CD1c-positive myeloid dendritic cell (primary cell): ENCODE measurements around the gene COL4A5.

ENCODE experiments used
- DNase-seq: peaks from one replicate; pipeline ENCODE4 v3.0.0-alpha.2; 2016; ENCODE audit errors: extremely low spot score

Gene COL4A5

GRCh38 chrX:108640817-108641216, 201.2 kb downstream of the COL4A5 start:
- DNase-seq, result no peak

- no peak for DNase-seq
Observed at GRCh38 chrX:108641589-108642272, 202.1 kb downstream of the COL4A5 start.

GRCh38 chrX:108642273-108642628, 202.6 kb downstream of the COL4A5 start:
- DNase-seq, result no peak

DNA sequence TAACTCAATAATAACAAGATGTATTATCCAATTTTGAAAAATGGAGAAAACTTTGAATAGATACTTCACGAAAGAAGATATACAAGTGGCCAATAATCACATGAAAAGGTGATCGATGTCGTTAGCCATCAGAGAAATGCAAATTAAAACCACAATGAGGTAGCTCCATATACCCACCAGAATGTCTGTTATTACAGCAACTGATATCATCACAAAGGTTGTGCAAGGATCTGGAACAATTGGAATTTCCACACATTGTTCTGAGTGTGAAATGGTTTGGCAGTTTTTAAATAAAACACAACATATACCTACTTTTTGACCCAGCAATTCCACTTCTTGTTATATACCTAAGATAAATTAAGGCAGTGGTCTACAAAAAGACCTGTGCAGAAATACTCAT, 225.1 kb downstream of the COL4A5 start:
- DNase-seq, result no peak

DNA sequence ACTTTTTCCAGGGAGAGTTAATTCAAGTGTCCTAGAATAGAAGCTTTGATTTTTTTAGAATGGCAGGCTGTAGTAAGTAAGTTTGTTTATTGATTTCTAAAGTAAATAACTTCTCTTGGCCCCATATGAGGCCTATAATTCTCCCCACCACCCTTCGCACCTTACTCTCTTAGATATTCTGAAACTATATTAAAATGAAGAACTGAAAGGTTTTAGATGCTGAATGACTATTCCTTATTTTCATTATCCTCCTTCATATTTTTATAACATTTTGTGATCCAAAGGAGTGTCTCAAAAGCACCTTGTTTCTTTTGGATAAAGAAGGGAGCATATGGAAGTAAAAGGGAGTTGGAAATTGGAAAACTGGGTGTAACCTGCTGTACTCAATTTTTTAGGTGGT, 226.5 kb downstream of the COL4A5 start:
- no peak for DNase-seq

DNA sequence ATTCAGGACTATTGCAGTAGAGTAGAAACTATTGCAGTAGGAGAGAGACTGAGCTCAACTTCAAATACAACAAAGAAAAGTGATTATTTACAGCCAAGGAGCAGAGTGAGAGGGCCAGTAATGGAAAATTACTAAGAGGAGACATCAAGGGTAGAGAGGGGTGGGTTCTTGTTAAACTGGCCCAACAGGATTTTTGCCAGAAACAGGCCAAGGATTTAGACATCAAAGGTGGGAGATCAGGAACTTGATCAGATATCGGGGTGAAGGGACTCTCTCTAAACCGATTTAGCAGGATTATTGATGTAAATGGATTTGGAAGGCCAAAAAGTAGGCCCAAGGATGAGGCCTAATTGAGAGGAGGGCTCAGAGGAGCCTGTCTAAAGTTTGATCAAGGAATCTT, 231.9 kb downstream of the COL4A5 start:
- no peak for DNase-seq

- no peak for DNase-seq
Observed at GRCh38 chrX:108696690-108697089, 257.1 kb downstream of the COL4A5 start.

GRCh38 chrX:108699368-108699767, 259.7 kb downstream of the COL4A5 start:
- peak; percentile 13 for DNase-seq

GRCh38 chrX:108701633-108702032, 262.0 kb downstream of the COL4A5 start:
- DNase-seq, result no peak

DNA sequence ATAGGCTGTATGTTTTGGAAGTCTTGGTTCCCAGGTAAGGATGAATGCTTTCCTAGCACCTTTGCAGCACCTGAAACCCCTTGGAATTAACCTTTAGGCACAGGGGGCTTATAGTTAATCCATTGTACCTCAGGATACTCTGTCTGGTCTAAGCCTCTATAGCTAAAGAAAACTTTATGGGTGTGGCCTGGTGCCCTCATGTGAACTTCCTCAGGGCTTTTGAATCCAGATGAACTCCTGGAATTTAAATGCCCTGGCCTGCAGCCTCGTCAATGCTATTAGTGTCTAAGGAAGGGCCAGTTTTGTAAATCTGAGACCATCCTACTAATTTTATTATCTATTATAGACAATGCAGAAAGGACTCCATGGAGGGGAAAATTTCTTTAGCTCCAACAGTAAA, 262.9 kb downstream of the COL4A5 start:
- no peak for DNase-seq

- no peak for DNase-seq
Observed at GRCh38 chrX:108704839-108705238, 265.2 kb downstream of the COL4A5 start.

DNA sequence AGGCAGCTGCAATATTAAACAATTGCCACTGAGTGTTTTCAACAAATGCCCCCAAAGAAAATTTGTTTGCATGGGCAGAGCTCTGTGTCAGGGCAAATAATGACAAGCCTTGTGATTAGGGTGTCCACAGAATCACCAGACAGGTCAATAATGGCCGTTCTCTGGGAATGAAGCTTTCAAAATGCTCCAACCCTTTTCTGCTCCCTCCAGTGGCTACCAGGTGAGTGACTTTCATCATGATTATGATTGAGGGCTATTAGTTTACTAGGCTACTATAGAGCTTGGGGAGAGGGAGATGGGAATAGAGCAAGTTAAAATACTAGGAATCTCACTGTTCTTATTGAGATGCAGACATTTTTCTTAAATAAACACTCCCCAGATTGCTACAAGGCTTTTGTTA, 273.2 kb downstream of the COL4A5 start:
- no peak for DNase-seq

- DNase-seq, result no peak
Observed at GRCh38 chrX:108722561-108722960, 282.9 kb downstream of the COL4A5 start.

DNA sequence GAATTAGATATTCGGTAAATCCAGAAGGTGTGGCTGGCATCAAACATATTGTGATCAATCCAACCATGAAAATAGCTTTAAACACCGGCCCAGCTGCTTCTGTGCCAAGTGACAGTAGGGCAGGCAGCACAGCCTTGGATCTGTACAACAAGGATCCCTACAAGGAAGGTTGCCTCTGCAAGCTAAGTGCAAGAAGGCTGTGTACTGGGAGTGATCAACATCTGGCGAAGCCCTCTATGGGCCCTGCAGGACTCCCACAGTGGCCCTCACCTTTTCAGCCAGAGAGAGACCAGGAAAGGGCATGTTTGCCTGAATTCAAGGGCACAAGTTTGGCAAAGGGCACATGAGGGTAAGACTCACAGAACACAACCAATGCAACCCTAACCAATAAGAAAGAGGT, 287.1 kb downstream of the COL4A5 start:
- no peak for DNase-seq

DNA sequence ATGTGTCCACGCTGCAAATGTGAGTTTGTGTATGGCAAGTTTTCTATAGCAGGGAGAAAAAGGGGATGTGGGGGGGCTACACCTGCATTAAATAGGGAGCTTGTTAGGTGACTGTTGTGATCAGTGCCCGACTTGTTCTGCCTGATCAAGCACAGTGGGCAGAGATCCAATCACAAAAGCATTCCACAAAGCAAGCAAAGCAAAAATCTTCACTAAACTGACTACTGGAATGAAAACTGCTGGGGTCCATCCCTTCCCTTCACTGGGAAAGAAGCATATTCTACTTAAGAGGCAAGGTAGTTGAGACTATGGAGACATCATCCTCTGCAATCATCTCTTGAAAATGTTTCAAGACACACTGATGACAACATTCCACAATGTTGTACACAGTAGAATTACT, 291.5 kb downstream of the COL4A5 start:
- DNase-seq, result no peak

DNA sequence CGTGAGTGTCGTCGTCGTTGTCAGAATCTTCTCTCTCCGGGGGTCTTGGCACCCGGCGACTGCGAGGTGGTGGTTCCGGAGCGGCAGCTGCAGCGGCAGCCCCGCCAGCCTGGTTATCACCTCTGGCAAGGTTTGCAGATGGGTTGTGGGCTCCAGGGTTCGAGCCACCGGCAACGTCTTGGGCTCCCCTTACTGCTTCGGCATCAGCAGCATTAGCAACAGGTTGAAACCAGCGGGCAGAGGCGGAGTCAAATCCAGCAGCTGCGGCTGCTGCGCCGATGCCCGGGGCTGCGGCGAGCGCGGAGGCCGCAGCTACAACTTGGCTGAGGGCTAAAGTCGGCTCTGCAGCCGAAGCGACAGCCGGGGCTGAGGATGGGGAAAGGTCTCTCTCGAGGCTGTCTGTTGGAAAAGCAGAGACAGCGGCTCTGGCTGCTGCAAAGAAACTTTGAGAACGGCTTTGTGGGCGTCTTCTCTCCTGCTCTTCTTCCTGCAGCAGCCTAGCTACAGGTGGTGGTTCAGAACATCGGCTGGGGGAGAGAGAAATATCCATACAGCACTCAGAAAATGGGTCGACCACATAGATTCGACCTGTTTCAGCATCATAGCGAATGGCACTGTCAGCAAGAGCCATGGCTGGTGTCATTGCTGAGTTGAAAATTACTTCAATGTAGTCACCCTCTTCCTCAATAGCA, 293.1 kb downstream of the COL4A5 start:
- DNase-seq, result no peak

GRCh38 chrX:108734426-108734825, 294.8 kb downstream of the COL4A5 start:
- DNase-seq, result no peak

DNA sequence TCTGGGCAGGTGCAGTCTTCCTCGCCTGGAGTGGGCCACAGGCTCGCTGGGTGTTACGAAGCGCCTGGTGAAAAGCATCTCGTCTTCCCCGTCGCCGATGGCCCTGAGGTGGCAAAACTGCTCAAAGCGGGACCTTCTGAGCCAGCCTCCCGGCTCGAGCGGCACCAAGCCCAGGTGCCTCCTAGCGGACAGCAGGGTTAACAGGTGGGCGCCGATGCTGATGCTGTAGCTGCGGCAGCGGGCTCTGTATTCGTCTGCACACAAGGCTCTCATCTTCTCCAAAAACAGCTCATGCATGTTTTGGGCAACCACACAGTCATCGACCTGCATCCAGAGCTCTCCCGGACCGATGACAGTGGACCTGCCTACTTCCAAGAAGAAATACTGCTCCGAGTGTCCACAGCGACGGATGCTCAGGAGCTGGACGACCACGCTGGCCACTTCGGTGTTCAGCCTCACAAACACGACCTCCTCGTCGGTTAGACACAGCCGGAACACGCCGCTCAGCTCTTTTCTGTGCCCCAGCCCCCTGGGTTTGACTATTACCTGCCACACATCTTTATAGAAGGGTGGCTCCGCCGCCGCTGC, 295.5 kb downstream of the COL4A5 start:
- DNase-seq, result no peak

GRCh38 chrX:108735679-108736508, 296.3 kb downstream of the COL4A5 start:
- no peak for DNase-seq

DNA sequence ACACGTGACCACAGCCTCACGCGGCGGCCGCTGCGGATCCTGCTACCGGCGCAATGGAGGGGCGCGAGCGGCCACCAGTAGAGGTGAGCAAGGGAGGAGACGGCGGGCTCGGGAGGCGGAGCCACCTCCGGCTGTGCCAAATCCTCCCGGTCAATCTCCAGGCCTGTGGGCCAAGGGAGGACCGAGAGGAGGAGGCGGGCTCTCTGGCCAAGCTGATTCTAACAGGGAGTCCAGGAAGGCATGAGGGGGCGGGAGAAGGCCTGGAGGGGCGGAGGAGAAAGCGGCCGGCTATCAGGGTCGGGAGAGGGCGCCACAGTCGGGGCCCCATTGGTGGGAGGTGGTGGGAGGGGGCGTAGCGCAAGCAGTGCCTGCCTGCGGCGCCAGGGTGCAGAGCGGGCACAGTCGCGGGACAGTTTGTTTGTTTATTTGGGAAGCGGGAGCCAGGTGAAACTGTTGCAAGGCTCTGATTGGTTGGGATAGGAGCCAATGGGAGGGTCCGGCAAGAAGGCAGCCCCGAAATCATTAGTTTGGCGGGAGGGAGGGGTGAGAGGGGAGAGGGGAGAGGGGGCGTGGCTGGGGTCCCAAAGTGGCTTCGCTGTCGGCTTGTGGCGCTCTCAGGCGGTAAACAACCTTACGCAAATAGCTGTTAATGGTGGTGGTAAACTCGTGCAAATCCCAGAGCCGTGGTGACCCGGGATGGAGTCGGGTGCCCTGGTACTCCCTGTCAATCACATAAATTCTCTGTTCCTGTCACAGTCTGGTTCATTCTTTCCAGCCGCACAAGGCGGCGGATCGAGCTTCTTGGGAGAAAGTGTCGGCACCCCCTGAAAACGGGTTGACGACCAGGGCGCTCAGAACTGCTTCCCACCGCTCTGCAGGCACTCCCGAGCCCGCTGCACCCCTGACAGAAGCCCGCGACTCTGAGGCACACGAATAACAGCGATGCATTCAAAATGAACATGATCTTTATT, 297.2 kb downstream of the COL4A5 start, which contains the start of gene IRS4:
TSS of gene IRS4 (minus strand) at position 55 of the 971 bp plus-strand sequence.
- no peak for DNase-seq

DNA sequence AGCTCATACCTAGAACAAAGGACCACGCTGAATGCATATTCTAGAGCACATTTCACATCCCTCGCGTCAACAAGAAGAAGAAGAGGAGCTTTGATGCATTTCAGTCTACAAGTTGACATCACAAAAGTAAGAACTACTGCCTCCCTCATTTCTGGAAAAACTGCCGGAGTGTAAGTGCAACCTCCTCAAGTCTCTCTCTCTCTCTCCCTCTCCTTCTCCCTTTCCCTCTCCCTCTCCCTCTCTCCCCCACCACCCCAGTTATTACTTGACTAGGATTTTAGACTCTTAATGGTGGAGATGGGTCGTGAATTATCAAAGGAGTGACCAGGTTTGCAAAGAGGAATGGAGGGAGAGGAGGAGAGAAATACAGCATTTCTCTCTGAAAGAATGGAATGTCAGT, 298.1 kb downstream of the COL4A5 start:
- no peak for DNase-seq
